Fibroblast of lung (primary cell): ENCODE measurements around the gene DPY30.

Experiments used
- CTCF ChIP-seq, 2 donors: IDR thresholded peaks in 1 of 2; conservative IDR thresholded peaks in 1 of 2; 1 replicate in 1 of 2; 2 replicates in 1 of 2; pipeline ENCODE4 v1.5.1; 2011 to 2012; ENCODE audit warnings: low read length in 2 of 2, control low read depth in 1 of 2, inconsistent platforms in 1 of 2, low read depth in 1 of 2, mild to moderate bottlenecking in 1 of 2
- EZH2 ChIP-seq: IDR thresholded peaks from 2 replicates; pipeline ENCODE4 v1.5.1; 2012; ENCODE audit warnings: low read length, control low read depth, mild to moderate bottlenecking; ENCODE audit errors: missing control alignments

GRCh38 chr2:31978436-31978835 lies 61.2 kb downstream of the DPY30 start:
- TF ChIP-seq CTCF (conservative IDR thresholded peaks at IDR 0.05 in 1 of 2, IDR thresholded peaks at IDR 0.05 in 1 of 2; ENCODE audit: low read depth in 1 of 2, low read length in 2 of 2) (no peak), EZH2 (no peak)
